Gastrocnemius medialis (tissue), 4 donors: ENCODE data around the gene TMEM117. TPM values are rescaled to one million over a fixed set of nuclear protein-coding genes. Genes with fewer than 3 reads are reported as not detected.

ENCODE experiments used
- ATAC-seq, 2 donors: fragments of 150-250 bp; one replicate each; pipeline ENCODE4 v1.9.1; 2016
- DNase-seq, 2 donors: peaks; one replicate each; pipeline ENCODE4 v3.0.0-alpha.2; 2019
- H3K27ac ChIP-seq, 4 donors: fragments of 200-600 bp; sonication (generic); 1 replicate in 1 of 4; 2 replicates in 3 of 4; pipeline ENCODE4 v1.5.1; 2016 to 2018; ENCODE audit warnings: mild to moderate bottlenecking in 2 of 4, moderate library complexity in 1 of 4
- H3K27me3 ChIP-seq, 3 donors: fragments of 200-600 bp; sonication (generic) in 2 of 3; 1 replicate in 1 of 3; 2 replicates in 2 of 3; pipeline versions ENCODE4 v1.5.1 to v1.6.0; 2016 to 2019; ENCODE audit warnings: mild to moderate bottlenecking in 1 of 3, moderate library complexity in 1 of 3
- H3K36me3 ChIP-seq, 2 donors: fragments of 200-600 bp; sonication (generic) in 1 of 2; one replicate each; pipeline ENCODE4 v1.5.1; 2017 to 2018
- H3K4me1 ChIP-seq, 2 donors: fragments of 200-600 bp; sonication (generic) in 1 of 2; one replicate each; pipeline ENCODE4 v1.5.1; 2016 to 2017; ENCODE audit warnings: mild to moderate bottlenecking in 2 of 2
- H3K4me3 ChIP-seq, 4 donors: fragments of 200-600 bp; sonication (generic) in 3 of 4; 1 replicate in 1 of 4; 2 replicates in 3 of 4; pipeline ENCODE4 v1.5.1; 2016 to 2019; ENCODE audit warnings: mild to moderate bottlenecking in 2 of 4
- H3K9me3 ChIP-seq, 3 donors: fragments of 200-600 bp; sonication (generic) in 2 of 3; 1 replicate in 1 of 3; 2 replicates in 2 of 3; pipeline ENCODE4 v1.5.1; 2016 to 2019
- CTCF ChIP-seq, 5 experiments: fragments of 450-650 bp in 3 of 5; fragments of 200-600 bp in 2 of 5; sonication (generic) in 2 of 5; IDR thresholded peaks in 4 of 5; conservative IDR thresholded peaks in 1 of 5; 1 replicate in 4 of 5; 2 replicates in 1 of 5; pipeline ENCODE4 v1.5.1; 2016 to 2019; ENCODE audit warnings: antibody characterized with exemption in 5 of 5, mild to moderate bottlenecking in 3 of 5, moderate library complexity in 3 of 5
- POLR2A ChIP-seq, 2 donors: fragments of 450-650 bp; IDR thresholded peaks; one replicate each; pipeline ENCODE4 v1.6.1; 2017; ENCODE audit warnings: antibody characterized with exemption in 2 of 2, mild to moderate bottlenecking in 2 of 2, moderate library complexity in 2 of 2
- in situ Hi-C, 4 donors: fragments of 200-750 bp; cut with MboI; loops; one replicate each; pipeline versions ENCODE4 v1.15.0 to v1.8.0; 2017; ENCODE audit warnings: low sequenced_read_pairs in 4 of 4
- intact Hi-C: fragments of 100-400 bp; cut with DNase I; formaldehyde crosslinking; loops from one replicate; pipeline ENCODE4 v1.15.1; 2023; ENCODE audit warnings: low total_unique reads
- total RNA-seq, 4 donors: library from RNA; depleted of rRNA; stranded (reverse); fragments of >200 nt; gene quantifications; one replicate each; pipeline versions ENCODE4 v1.1.0 to v1.2.3, GENCODE V29; 2016

The TMEM117 gene
- total RNA-seq, 4 donors from 2014 or later: 3.5 to 19.4 (median 6.1) TPM

GRCh38 chr12:44206045-44206444 lies 370.2 kb downstream of the TMEM117 start:
- H3K36me3 ChIP-seq: no peaks in the 10 kb centered on the region
- H3K27me3 ChIP-seq: no peaks in the 10 kb centered on the region
- TF ChIP-seq CTCF (IDR thresholded peaks at IDR 0.05 in 4 of 5, conservative IDR thresholded peaks at IDR 0.05 in 1 of 5): no peak
- no peak for TF ChIP-seq POLR2A (IDR thresholded peaks at IDR 0.05)
- DNase-seq: no peak
- no peaks in the 10 kb centered on the region for H3K9me3 ChIP-seq
- no peaks in the 10 kb centered on the region for H3K4me1 ChIP-seq
- no peak overlapping the region for H3K27ac ChIP-seq
- ATAC-seq: no peak
- intact Hi-C loops: no loop called here
- in situ Hi-C loops: no loop called here
- H3K4me3 ChIP-seq: no peak overlapping the region

DNA sequence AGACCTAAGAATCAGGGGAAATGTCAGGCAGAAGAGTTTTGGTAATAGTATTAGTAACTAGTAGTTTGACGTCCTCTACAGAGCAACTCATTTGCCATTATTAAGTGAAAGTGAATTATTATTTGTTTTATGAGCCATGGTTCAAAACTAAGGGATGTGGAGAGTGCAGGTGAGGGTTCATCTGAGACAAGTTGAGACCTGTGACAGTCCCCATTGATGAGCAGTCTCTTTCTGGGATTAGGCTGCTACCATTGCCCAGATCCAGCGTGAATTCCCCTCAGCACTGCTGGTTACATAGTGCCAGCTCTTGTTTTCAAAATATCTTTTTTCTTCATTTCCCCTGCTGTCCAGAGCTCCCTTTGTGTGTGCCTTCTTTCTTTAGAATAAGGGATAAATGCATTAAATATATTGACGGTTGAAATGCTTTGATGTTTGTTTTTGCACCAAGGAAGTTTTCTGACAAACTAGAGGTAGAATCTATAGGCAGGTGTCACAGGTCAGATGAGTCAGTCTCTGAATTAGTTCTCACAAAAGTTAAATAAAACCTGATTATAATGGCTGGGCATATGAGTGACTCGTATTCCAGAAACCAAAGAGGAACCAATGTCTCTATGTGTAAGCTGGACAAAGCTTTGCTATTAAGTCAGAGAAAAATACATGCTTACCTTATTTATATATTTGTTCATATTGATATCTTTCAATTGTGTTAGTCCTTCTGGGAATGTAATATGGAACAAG lies 381.4 kb downstream of the TMEM117 start:
- Histone ChIP-seq H3K4me1 (no peaks in the 10 kb centered on the region), H3K27me3 (no peaks in the 10 kb centered on the region), H3K36me3 (no peaks in the 10 kb centered on the region), H3K27ac (no peak overlapping the region), H3K4me3 (no peak overlapping the region), H3K9me3 (no peaks in the 10 kb centered on the region)
- no peak for TF ChIP-seq POLR2A (IDR thresholded peaks at IDR 0.05)
- TF ChIP-seq CTCF (IDR thresholded peaks at IDR 0.05 in 4 of 5, conservative IDR thresholded peaks at IDR 0.05 in 1 of 5): no peak
- ATAC-seq (no peak), DNase-seq (no peak)
- in situ Hi-C loops (no loop called here), intact Hi-C loops (no loop called here)

- H3K4me3 ChIP-seq: no peak overlapping the region
- intact Hi-C loops: no loop called here
- TF ChIP-seq CTCF (IDR thresholded peaks at IDR 0.05 in 4 of 5, conservative IDR thresholded peaks at IDR 0.05 in 1 of 5) (no peak), POLR2A (IDR thresholded peaks at IDR 0.05) (no peak)
- peaks cover 8% of the 10 kb centered on the region in 2 donors for H3K4me1 ChIP-seq
- in situ Hi-C loops: no loop called here
- no peaks in the 10 kb centered on the region for H3K27me3 ChIP-seq
- H3K27ac ChIP-seq: no peak overlapping the region
- no peaks in the 10 kb centered on the region for H3K36me3 ChIP-seq
- DNase-seq (no peak), ATAC-seq (no peak)
- H3K9me3 ChIP-seq: no peaks in the 10 kb centered on the region
Measured at GRCh38 chr12:44223736-44224135, 387.9 kb downstream of the TMEM117 start.

- ATAC-seq: no peak
- in situ Hi-C loops: no loop called here
- intact Hi-C loops: no loop called here
- Histone ChIP-seq H3K27me3 (no peaks in the 10 kb centered on the region), H3K36me3 (no peaks in the 10 kb centered on the region), H3K27ac (no peak overlapping the region), H3K4me3 (no peak overlapping the region), H3K9me3 (no peaks in the 10 kb centered on the region), H3K4me1 (peaks cover 8% of the 10 kb centered on the region in 2 donors)
- DNase-seq: no peak
- no peak for TF ChIP-seq POLR2A (IDR thresholded peaks at IDR 0.05)
Measured at GRCh38 chr12:44224399-44225148, 388.7 kb downstream of the TMEM117 start.

- TF ChIP-seq POLR2A (IDR thresholded peaks at IDR 0.05): no peak
- no peak for TF ChIP-seq CTCF (IDR thresholded peaks at IDR 0.05 in 4 of 5, conservative IDR thresholded peaks at IDR 0.05 in 1 of 5)
- no peaks in the 10 kb centered on the region for H3K9me3 ChIP-seq
- peaks cover 8% of the 10 kb centered on the region in 2 donors for H3K4me1 ChIP-seq
- H3K27ac ChIP-seq: no peak overlapping the region
- intact Hi-C loops (no loop called here), in situ Hi-C loops (no loop called here)
- no peaks in the 10 kb centered on the region for H3K36me3 ChIP-seq
- H3K4me3 ChIP-seq: no peak overlapping the region
- no peaks in the 10 kb centered on the region for H3K27me3 ChIP-seq
- DNase-seq (no peak), ATAC-seq (no peak)
Measured at GRCh38 chr12:44225149-44225510, 389.2 kb downstream of the TMEM117 start.
